SK-N-SH treated with all-trans-retinoic acid at 6 μM for 48 hours (cell line): Measurements from ENCODE around the gene LHCGR.

ENCODE experiments used
- ATAC-seq: fragments of 200-7000 bp; cut with Tn5 transposase; 3 replicates; pipeline ENCODE4 v1.9.1; 2020; ENCODE audit warnings: mild to moderate bottlenecking, moderate library complexity
- BACH2 ChIP-seq: fragments of 250-450 bp; sonication (Bioruptor Pico); IDR thresholded peaks from 2 replicates; pipeline ENCODE4 v1.9.0; 2021; ENCODE audit warnings: mild to moderate bottlenecking, borderline replicate concordance
- CREB5 ChIP-seq: fragments of 250-450 bp; sonication (Bioruptor Pico); IDR thresholded peaks from 2 replicates; pipeline ENCODE4 v1.5.1; 2020; ENCODE audit warnings: low read depth, mild to moderate bottlenecking, moderate library complexity
- CSDC2 ChIP-seq: fragments of 250-450 bp; sonication (Bioruptor Pico); IDR thresholded peaks from 2 replicates; pipeline ENCODE4 v1.5.0; 2020; ENCODE audit warnings: mild to moderate bottlenecking, moderate library complexity
- CSRNP3 ChIP-seq: fragments of 250-450 bp; sonication (Bioruptor Pico); IDR thresholded peaks from 2 replicates; pipeline ENCODE4 v1.5.1; 2021; ENCODE audit warnings: mild to moderate bottlenecking, moderate library complexity
- ESRRG ChIP-seq: fragments of 250-450 bp; sonication (Bioruptor Pico); IDR thresholded peaks from 2 replicates; pipeline ENCODE4 v1.6.1; 2021; ENCODE audit warnings: mild to moderate bottlenecking
- GLIS3 ChIP-seq: fragments of 250-450 bp; sonication (Bioruptor Pico); IDR thresholded peaks from 2 replicates; pipeline ENCODE4 v1.5.0; 2020; ENCODE audit warnings: mild to moderate bottlenecking, moderate library complexity
- ISL1 ChIP-seq: fragments of 250-450 bp; sonication (Bioruptor Pico); IDR thresholded peaks from 2 replicates; pipeline ENCODE4 v2.1.2; 2022; ENCODE audit warnings: mild to moderate bottlenecking, moderate library complexity
- PATZ1 ChIP-seq: fragments of 250-450 bp; sonication (Bioruptor Pico); IDR thresholded peaks from 2 replicates; pipeline ENCODE4 v1.8.0; 2020; ENCODE audit warnings: mild to moderate bottlenecking, moderate library complexity, borderline replicate concordance
- POU6F1 ChIP-seq: fragments of 250-450 bp; sonication (Bioruptor Pico); IDR thresholded peaks from 2 replicates; pipeline ENCODE4 v1.8.0; 2021; ENCODE audit warnings: low read depth, mild to moderate bottlenecking, moderate library complexity, borderline replicate concordance
- RARB ChIP-seq: fragments of 250-450 bp; sonication (Bioruptor Pico); IDR thresholded peaks from 2 replicates; pipeline ENCODE4 v1.8.0; 2021; ENCODE audit warnings: mild to moderate bottlenecking, moderate library complexity
- SNAI2 ChIP-seq: fragments of 250-450 bp; sonication (Bioruptor Pico); IDR thresholded peaks from 2 replicates; pipeline ENCODE4 v1.5.0; 2020; ENCODE audit warnings: mild to moderate bottlenecking, moderate library complexity
- TCF4 ChIP-seq: fragments of 250-450 bp; sonication (Bioruptor Pico); IDR thresholded peaks from 2 replicates; pipeline ENCODE4 v1.8.0; 2021; ENCODE audit warnings: mild to moderate bottlenecking, moderate library complexity, borderline replicate concordance
- TOX ChIP-seq: fragments of 250-450 bp; sonication (Bioruptor Pico); IDR thresholded peaks from 2 replicates; pipeline ENCODE4 v1.8.0; 2021; ENCODE audit warnings: mild to moderate bottlenecking, moderate library complexity, borderline replicate concordance
- TSHZ2 ChIP-seq: fragments of 250-450 bp; sonication (Bioruptor Pico); IDR thresholded peaks from 2 replicates; pipeline ENCODE4 v1.5.0; 2020; ENCODE audit warnings: mild to moderate bottlenecking, moderate library complexity
- ZC3H10 ChIP-seq: fragments of 250-450 bp; sonication (Bioruptor Pico); IDR thresholded peaks from 2 replicates; pipeline ENCODE4 v1.5.1; 2021; ENCODE audit warnings: mild to moderate bottlenecking, moderate library complexity
- ZFP3 ChIP-seq: fragments of 250-450 bp; sonication (Bioruptor Pico); IDR thresholded peaks from 2 replicates; pipeline ENCODE4 v1.5.0; 2020; ENCODE audit warnings: mild to moderate bottlenecking, moderate library complexity
- ZFP30 ChIP-seq: fragments of 450-650 bp; formaldehyde crosslinking; IDR thresholded peaks from 2 replicates; pipeline ENCODE4 v1.5.0; 2022; ENCODE audit warnings: mild to moderate bottlenecking, moderate library complexity
- ZNF565 ChIP-seq: fragments of 450-650 bp; formaldehyde crosslinking; conservative IDR thresholded peaks from 2 replicates; pipeline ENCODE4 v1.5.0; 2020; ENCODE audit warnings: low read depth, mild to moderate bottlenecking, moderate library complexity
- ZNF70 ChIP-seq: fragments of 450-650 bp; formaldehyde crosslinking; IDR thresholded peaks from 2 replicates; pipeline ENCODE4 v1.5.0; 2020; ENCODE audit warnings: mild to moderate bottlenecking, moderate library complexity
- ZNF8 ChIP-seq: fragments of 450-650 bp; formaldehyde crosslinking; IDR thresholded peaks from 2 replicates; pipeline ENCODE4 v1.5.0; 2020; ENCODE audit warnings: mild to moderate bottlenecking, moderate library complexity

The LHCGR gene

GRCh38 chr2:48771241-48772014, 15.9 kb upstream of the LHCGR start (continued):
- TF ChIP-seq GLIS3 (CRISPR knock-in tag) (no peak), TCF4 (CRISPR knock-in tag) (no peak)

GRCh38 chr2:48770181-48770580, 14.7 kb upstream of the LHCGR start:
- TF ChIP-seq BACH2 (CRISPR knock-in tag) (no peak), ESRRG (no peak), TOX (CRISPR knock-in tag) (no peak), ZFP30 (CRISPR knock-in tag) (no peak), ZC3H10 (CRISPR knock-in tag) (no peak), ZNF8 (no peak), PATZ1 (no peak), ZNF565 (no peak), RARB (no peak), CSRNP3 (no peak), CREB5 (no peak), POU6F1 (CRISPR knock-in tag) (no peak), TSHZ2 (CRISPR knock-in tag) (no peak), CSDC2 (CRISPR knock-in tag) (no peak), SNAI2 (CRISPR knock-in tag) (no peak), ZFP3 (CRISPR knock-in tag) (no peak), ZNF70 (CRISPR knock-in tag) (no peak)

GRCh38 chr2:48768669-48769068, 13.1 kb upstream of the LHCGR start:
- no peak for ATAC-seq
- TF ChIP-seq TSHZ2 (CRISPR knock-in tag) (peak; percentile 59), CSRNP3 (no peak), ISL1 (CRISPR knock-in tag) (peak; percentile 72)

More at GRCh38 chr2:48770181-48770580, 14.7 kb upstream of the LHCGR start:
- ATAC-seq: no peak
